NCI-H2227 (cell line): ENCODE data around the gene SFI1.
A peak's percentile ranks its signal among the peaks of the same experiment; 100 is the strongest.

Source experiments
- DNase-seq: peaks from one replicate; lab custom pipeline; 2025; ENCODE audit not compliant: unreplicated experiment; lab: John Stamatoyannopoulos, UW

Gene SFI1

GRCh38 chr22:31616315-31616980, 120.1 kb downstream of the SFI1 start:
- no peak for DNase-seq

DNA sequence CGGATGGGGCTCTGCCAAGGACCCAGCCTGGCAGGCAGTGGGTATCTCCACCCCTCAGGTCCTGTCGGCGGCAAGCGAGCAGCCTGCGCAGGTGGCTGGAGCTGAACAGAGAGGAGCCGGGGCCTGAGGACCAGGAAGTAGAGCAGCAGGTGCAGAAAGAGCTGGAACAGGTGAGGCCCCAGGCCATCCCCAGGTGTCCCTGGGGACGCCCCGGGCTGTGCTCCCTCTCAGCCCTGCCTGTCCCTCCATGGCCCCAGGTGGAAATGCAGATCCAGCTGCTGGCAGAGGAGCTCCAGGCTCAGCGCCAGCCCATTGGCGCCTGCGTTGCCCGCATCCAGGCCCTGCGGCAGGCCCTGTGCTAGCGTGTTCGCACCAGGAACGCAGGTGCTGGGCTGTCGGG, 121.7 kb downstream of the SFI1 start:
- DNase-seq: no peak

GRCh38 chr22:31618471-31619176, 122.3 kb downstream of the SFI1 start:
- no peak for DNase-seq

- no peak for DNase-seq
These were observed 123.4 kb downstream of the SFI1 start for GRCh38 chr22:31619611-31620300.

- no peak for DNase-seq
These were observed 124.6 kb downstream of the SFI1 start for GRCh38 chr22:31620756-31621480.

DNA sequence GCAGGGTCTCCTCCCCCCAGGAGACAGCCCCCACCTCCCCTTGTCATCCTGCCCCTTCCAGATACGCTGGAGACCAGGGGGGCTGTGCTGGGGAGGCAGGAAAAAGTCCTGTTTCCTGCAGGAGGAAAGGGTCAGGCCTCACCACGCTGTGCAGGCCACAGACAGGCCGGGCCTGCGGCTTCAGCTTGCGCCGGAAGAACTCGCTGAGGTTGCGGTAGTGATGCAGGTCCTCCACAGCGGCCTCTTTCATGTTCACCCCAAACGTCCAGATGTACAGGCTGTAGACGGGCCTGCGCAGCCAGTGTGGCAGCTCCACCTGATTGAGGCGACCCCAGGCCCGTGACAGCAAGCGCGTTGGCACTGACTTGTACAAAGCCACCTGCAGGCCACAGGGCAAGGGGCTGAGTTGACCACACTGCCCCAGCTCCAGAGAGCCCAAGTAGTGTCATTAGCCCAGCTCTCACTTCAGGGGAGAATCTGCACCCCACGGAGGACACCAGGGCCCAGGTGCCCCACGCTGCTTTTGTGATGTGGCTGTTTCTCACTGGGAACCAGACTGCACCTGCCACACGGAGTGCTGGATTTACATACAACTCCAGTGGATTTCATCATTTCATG, 125.3 kb downstream of the SFI1 start:
- no peak for DNase-seq

DNA sequence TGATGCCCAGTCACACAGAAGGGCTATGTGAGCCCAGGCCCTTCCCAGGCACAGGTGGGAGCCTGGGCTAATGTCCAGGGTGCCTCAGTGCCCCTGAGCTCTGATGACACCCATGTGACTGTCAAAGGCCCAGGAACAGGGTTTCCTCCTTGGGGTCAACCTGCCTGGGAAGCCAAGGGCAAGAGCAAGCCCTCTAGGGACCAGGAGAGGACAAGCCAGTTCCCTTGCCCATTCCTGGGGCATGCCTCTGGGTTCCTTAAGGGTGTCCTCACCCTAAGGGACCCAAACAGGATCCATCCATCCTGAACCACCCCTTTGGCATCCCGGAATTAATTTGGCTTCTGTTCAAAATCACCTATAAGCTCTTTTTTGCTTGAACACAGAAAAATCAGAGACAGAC, 126.6 kb downstream of the SFI1 start:
- DNase-seq: no peak

DNA sequence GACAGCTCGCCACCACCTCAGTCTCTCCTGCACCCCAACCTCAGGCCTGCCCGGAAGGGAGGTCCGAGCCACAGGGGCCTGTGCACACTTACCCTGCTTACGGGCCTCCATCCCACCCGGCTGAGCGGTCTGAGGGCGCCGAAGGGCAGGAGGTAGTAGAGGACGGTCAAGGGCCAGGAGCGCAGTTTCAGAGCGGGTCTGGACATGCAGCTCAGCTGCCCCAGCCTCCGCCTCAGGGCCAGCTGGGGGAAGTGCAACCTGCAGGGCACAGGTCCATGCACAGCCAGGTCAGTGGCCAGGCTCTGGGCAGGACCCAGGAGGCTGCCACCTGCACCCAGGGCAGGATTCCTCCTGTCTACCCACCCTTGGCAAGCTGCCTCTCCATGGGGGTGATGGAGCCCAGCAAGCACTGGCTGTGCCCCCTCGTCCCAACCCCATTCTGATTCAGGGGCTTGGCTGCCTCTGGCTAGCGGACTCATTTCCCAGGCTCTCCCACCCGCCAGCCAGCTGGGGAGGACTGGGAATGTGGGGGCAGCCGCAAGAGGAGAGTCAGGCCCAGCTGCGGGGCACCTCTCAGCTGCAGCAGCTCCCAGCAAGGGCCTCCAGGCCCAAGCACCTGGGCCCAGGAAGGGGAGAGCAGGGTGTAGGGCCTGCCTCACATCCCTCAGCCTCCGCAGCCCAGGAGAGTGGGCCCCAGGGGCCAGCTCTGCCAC, 127.4 kb downstream of the SFI1 start:
- peak; percentile 45 for DNase-seq

- DNase-seq: no peak
These were observed 128.9 kb downstream of the SFI1 start for GRCh38 chr22:31625257-31625640.

GRCh38 chr22:31625661-31626426, 129.5 kb downstream of the SFI1 start:
- peak; percentile 80 for DNase-seq

DNA sequence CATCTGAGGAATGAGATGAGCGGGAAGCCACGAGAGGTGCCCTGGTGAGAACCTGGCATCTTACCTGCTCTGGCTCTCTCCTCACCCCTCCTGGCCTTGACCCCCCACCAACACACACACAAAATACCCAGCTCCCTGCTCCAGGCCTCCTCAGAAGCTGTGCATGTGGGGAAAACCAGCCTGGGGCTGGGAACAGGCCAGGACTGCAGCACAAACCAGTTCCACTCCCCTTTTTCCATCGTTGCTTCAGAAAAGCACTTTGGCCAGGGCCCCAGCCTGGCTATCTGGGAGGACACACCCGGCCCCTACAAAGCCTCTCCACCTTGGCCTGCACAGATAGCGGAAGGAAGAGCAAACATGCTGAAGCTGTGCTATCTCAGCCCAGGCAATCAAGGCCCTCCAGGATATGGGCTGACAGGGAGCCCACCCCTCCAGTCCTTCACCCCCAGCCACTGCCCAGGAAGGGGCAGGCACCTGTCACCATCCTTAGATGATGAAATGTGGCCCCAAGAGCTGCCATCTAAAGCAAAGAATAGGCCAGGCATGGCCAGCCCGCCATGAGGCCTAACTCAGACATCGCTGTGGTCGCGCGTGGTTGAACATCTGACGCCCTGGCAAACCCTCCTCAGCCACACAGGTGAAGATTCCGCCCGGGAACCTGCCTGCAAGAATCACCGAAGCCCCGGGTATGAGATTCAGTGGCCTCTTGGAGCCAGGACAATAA, 130.3 kb downstream of the SFI1 start:
- no peak for DNase-seq

DNA sequence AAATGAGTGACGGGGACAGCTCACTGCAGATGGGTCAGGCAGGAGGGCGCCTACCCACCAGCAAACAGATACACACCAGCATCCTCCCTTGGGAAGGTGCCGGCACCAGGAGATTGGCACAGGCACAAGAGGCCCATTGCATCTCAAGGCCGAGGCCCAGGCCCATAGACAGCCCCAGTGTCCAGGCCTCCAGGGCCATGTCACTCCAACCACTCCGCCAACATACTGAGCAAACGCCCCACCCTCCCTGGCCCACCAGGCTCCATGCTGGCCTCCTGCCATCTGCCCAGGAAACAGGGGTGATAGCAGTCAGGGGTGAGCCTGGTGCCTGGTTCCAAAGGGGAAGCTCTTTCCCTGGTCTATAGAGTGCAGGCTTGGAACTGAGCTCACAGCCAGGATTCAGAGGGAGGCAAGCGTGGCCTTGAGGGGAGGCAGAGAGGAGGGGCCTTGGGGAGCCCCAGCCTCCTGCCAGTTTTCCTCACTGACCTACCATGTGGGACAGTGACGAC, 130.9 kb downstream of the SFI1 start:
- DNase-seq: no peak

GRCh38 chr22:31628362-31628761, 132.0 kb downstream of the SFI1 start:
- DNase-seq: no peak

DNA sequence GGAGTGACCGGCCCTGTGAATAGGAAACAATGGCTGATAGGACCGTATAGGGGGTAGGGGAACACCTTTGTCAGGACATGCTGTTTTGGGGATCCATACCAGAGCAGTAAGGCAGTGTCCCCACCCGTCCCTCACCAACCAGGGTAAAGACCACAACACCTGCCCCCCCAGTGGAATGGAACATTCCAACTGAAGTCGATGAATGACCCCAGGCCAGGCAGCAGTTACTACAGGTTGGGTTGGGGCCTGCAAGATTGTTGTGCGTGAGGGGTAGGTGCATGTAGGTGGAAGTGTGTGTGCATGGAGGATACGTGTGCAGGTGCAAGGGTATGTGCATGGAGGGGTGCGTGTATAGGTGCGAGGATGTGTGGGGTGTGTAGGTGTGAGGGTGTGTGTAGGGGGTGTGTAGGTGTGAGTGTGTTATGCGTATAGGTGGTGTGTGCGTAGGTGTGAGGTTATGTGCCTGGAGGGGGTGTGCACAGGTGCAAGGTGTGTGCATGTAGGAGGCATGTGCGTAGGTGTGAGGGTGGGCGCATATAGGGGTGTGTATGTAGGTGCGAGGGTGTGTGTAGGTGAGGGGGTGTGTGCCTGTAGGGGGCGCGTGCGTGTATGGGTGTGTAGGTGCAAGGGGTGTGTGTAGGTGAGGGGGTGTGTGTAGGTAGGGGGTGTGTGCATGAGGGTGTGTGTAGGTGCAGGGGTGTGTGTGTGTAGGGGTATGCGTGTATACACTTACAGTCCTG, 132.8 kb downstream of the SFI1 start:
- no peak for DNase-seq

- no peak for DNase-seq
These were observed 133.4 kb downstream of the SFI1 start for GRCh38 chr22:31629741-31630184.

DNA sequence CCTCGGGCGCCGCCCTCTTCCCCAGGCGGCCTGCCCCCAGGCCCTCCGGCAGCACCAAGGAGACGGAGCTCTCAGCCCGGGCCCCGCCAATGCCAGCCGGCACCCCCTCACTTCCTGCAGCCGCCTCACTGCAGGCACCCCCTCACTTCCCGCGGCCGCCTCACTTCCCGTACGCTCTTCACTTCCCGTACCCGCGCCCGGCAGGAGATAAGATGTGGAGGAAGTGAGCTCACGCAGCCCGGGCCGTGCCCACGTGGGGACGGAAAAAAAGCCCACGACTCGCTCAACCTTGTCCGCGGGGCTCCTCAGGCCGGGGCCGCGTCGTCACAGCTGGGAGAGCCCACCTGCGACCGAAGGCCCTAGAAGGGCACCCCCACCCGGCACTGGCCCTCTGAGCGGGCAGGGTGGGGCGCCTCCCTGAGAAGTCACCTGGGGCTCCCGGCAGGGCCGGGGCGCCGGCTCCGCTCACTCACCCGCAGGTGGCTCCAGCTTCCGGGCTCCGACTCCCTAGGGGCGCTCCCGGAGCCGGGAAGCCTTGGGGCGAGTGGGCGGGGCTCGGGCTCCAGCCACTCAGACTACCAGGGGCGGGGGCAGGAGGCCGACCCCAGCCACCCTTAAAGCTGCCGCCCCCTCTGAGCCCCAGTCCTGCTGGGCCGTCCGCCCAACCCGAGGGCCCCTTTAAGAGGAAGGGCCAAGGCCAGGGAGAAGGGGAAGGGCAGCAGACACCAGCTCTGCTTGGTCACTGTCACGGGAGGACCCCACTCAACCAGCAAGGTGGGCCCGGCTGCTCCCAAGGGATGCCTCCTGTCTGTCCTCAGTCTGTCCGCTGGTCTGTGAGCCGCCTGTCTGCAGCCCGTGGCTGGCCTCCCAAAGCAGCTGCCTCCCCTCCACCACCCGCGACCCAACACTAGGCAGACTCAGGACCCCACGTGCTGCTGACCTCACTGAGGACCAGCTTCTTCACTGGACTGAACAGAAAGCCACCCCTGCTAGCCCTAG, 134.3 kb downstream of the SFI1 start:
- DNase-seq: peak; percentile 72

DNA sequence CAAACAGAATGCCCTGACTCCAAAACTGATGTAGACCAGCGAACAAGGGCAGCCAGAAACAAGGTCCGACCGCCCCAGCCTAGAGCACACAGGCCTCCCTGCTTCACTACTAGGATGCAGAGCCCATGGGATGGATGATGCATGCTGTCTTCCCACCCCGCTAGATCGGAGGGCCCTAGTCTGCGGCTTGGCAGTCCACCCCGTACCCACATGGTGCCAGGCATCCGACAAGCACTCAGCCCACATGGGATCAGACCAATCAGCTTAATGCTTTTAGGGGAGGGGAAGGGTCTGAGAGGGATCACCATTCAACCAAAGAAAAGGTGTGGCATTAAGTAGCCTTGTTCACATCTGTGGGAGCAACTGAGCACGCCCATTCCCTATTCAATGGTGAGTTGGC, 135.1 kb downstream of the SFI1 start:
- no peak for DNase-seq
